SKM-1 (cell line): Measurements from ENCODE around the gene TNS1.

Source experiments
- DNase-seq: peaks from one replicate; lab custom pipeline; 2025; ENCODE audit not compliant: unreplicated experiment; lab: John Stamatoyannopoulos, UW

Gene TNS1

DNA sequence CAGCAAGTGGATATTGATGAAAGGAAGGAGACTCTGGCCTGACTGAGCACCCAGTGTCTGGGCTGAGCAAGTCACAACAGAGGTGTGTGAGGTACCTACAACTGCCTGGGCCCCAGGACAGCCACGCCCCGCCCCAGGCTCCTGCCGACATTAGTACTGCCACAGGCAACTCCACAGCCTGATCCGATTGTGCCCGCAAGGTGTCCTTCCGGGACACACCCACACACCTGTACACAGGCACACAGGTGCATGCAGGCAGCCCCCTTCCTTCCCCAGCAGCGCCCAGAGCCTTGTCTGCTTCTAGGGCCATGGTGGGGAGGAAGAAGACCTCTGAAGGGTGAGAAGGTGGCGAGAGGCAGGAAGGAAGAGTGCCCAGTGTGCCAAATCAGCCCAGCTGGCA lies 83.6 kb downstream of the TNS1 start:
- no peak for DNase-seq

DNA sequence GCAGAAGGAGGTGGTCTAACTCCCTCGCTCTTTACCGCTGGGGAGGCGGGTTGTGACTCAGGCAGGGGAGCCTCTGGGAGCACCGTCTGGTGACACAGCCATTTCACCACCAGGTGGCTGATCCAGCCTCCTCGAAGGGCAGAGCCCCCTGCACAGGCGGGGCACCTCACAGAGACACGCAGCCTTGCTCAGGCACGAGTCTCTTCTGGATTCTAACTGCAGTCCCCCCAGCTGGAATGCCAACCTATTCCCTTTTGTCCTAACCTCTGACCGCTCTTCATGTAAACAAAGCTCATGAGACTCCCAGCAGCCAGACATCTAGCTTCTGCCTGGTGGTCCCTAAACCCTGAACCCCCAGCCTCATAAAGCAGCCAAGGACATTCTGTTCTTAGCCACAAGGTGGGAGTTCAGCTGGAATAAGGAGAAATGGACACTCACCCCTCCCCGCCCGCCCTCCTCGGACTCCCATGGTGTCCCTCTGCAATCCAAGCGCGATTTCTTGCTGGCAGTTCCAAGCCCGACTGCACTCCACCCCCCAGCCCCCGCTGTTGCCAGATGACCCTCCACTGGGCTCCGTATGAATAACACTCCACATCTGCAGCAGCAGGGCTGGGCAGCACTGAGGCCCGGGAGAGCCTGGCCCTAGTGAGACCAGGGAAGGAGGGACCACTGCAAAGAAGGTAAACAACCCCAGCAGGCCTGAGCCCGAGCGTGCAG lies 84.3 kb downstream of the TNS1 start:
- DNase-seq, result no peak

- no peak for DNase-seq
Measured at GRCh38 chr2:217916504-217917254, 86.1 kb downstream of the TNS1 start.

GRCh38 chr2:217915706-217916105 lies 87.1 kb downstream of the TNS1 start:
- no peak for DNase-seq

- no peak for DNase-seq
Measured at GRCh38 chr2:217914878-217915277, 87.9 kb downstream of the TNS1 start.

- no peak for DNase-seq
Measured at GRCh38 chr2:217914078-217914477, 88.7 kb downstream of the TNS1 start.

DNA sequence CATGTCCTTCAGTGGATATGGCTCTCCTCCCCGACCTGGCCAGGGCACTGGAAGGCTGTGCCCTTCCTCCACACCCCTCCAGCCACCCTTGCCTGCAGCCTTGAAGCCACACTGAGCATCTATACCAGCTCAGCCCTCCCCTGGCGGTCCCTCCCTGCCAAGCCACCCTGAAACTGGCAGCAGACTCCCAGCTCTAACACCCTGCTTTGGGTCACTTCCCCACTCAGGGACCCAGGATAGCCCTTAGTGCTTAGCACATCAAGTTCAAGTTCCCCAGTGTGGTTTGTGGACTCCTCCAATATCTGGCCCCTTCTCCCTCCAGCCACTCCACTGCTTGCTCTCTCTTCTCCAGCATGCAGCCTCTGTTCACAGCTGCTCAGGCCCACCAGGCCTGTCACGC lies 89.4 kb downstream of the TNS1 start:
- DNase-seq, result peak; percentile 10

- no peak for DNase-seq
Measured at GRCh38 chr2:217912098-217913024, 90.4 kb downstream of the TNS1 start.

DNA sequence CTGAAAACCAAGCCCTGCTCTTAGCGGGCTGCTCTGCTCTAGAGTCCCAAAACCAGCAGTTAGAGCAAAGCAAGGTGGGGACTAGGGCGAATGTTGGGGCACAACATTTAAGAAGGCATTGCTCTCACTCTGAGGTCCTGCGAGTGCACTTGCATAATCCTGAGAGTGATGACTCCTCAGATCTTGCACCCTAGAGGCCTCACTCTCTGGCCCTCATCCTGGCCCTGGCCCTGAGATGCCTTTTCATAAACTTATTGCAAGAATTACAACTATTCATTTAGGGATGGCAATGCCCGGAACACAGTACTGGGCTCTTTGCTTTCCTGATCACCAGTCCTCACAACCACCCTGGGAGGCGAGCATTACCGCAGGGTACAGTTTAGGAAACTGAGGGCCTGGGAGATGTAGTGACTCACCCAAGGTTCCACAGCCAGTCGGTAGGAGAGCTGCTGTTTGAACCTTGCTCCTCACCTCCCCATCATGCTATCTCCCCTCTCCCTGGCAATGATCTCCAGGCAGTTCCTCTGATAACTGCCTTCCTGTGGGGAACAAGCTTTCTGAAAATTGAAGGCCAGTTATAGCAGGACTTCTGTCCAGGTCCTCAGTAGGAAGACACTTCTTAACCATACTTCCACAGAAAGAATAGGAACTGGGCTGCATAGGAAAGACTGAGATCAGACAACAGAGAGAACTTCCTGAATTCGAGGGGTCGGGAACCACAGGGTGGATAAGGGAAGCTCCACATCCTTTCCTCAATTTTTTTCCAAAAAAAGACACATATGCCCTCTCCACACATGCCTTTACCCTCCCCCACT lies 91.3 kb downstream of the TNS1 start:
- no peak for DNase-seq

- no peak for DNase-seq
Measured at GRCh38 chr2:217910875-217911212, 92.0 kb downstream of the TNS1 start.

DNA sequence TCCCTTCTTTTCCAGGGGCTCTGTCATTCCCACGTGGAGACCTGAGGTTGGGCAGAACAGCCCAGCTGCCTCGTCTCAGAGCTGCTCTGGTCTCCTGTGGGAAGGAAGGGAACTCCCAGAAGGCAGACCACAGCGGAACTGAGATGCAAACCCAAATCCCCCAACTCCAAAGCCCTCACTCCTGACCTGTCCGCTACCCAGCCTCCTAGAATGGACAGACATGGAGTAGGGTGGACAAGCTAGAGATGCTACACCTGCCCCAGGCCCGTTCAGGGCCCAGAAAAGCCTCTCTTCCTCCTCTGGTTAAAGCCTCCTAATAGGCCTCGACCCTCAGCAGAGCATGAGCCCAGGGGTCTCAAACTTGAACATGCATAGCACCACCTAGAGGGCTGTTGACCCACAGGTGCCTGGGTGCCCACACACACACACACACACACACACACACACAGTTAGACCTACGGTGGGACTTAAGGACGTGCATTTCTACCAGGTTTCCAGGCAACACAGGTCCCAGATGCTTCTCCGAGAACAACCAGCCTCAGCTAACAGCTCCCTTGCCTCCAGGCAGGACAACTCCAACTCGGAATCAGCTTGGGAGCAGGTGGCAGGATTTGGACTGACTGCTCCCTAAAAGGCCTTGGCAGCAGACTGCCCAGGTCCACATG lies 93.5 kb downstream of the TNS1 start:
- DNase-seq, result no peak

DNA sequence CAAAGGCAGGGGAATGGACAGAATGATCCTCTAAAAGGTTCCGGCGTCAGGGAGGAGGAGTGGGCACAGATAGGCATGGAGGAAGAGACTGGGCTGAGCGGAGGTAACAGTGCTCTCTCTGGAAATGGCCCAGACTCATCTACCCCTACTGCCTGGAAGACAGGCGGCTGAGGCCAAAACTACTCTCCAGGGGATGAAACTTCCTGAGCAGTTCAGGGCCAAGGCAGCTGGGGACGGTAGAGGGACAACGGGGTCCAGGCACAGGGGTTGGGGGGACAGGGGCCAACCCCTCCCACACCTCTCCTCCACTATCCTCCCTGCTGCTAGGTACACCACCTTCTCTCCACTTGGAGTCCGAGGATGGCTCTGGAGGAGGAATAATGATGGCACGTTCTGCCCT lies 94.3 kb downstream of the TNS1 start:
- DNase-seq, result no peak

DNA sequence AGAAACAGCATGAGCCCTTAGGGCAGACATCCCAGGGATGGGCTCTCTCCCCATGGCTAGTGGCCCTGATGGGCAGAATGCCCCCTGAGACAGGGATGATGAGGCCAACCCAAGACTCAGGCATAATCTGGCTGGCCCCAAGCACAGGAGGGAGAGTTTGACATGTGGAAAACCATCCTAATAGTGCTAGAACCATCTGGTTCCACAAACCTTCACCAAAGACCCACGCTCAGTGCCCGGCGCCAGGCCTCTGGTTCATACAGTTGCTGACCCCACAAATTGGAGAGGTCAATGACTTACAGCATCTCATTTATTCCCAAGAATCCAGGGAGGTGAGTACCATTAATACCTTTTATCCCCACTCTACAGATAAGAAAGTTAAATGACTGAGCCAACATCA lies 95.5 kb downstream of the TNS1 start:
- no peak for DNase-seq

GRCh38 chr2:217906798-217907197 lies 96.0 kb downstream of the TNS1 start:
- no peak for DNase-seq

DNA sequence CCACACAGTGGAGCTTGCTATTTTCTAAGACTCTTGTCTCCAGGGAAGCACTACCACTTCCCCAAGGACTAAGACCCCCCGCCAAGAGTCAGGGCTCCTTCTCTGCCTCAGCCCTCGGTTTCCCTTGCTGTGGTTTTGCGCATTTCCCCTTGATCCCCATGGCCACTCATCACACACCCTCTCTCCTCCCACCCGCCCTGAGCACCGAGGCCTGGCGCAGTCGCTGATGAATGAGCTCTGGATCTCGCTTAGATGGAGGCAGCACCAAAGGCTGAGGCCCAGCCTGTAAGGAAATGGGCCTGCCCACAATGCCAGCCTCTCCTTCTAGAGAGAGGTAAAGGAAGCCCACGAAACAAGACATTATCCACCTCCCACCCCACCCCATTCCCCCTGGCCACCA lies 96.9 kb downstream of the TNS1 start:
- DNase-seq, result no peak

- no peak for DNase-seq
Measured at GRCh38 chr2:217905395-217905794, 97.4 kb downstream of the TNS1 start.

DNA sequence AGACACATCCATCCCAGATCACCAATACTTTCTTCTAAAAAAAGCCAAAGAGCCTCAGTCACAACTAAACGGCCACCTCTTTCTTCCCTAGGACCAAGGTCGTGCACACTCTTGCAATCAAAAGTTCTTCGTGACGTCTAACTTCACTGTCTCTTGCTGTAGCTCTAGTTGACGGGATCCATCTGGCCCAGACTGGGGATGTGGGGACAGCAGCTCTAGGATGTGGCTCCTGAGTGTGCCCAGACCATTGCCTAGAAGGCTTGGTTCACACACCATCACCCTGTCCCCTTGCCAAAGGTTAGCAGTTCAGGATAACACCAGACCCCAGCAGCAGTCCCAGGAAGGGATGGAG lies 98.2 kb downstream of the TNS1 start:
- DNase-seq, result no peak

- DNase-seq, result no peak
Measured at GRCh38 chr2:217903859-217904613, 98.8 kb downstream of the TNS1 start.

DNA sequence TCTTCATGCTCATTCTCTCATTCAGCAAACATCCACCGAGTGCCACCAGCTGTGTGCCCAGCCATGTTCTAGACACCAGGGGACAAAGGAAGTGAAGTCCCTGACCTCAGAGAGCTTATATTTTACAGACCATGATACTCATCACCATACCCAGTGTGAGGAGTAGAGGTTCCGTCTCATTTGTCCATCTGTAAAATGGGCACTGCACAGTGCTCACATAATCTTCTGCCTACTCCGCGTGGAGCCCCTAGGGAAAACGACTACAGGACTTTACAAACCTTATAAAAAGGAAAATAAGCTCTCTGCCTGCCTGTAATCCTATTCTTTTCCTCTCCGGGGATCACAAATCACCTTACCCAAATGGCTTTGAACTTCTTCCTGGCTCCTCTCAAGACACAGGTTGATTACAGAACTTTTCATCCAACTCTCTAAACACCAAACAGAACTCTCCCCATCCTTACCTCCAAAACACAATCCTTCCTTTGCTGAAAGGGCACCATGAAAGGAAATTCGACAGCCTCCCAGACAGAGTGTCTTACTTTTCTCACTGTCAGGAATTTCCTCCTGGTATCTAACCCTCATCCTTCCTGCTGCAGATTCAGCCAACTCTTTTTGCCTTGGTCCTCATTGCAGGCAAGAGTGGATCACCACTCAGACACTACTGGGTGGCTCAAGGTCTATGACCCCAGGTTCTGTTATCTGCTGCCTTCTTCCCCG lies 99.5 kb downstream of the TNS1 start:
- DNase-seq, result no peak
